Psoas muscle (tissue), 8 donors: Measurements from ENCODE around the gene MYO18A. TPM values are rescaled to one million over a fixed set of nuclear protein-coding genes. Genes with fewer than 3 reads are reported as not detected.

Source experiments
- ATAC-seq, 4 donors: fragments of 200-7000 bp; cut with Tn5 transposase; one replicate each; pipeline ENCODE4 v1.9.1; 2020; ENCODE audit warnings: moderate library complexity in 3 of 4, mild to moderate bottlenecking in 2 of 4
- DNase-seq, 2 donors: peaks; one replicate each; pipeline ENCODE4 v3.0.0-alpha.2; 2020
- H3K27ac ChIP-seq: fragments of 200-600 bp; one replicate; pipeline ENCODE4 v1.8.0; 2022
- H3K27me3 ChIP-seq, 3 donors: fragments of 200-600 bp in 1 of 3; one replicate each; pipeline versions ENCODE4 v1.6.1 to v1.8.0; 2013 to 2022; ENCODE audit warnings: low read length in 2 of 3, mild to moderate bottlenecking in 2 of 3, moderate library complexity in 1 of 3; ENCODE audit not compliant: insufficient read depth in 3 of 3
- H3K36me3 ChIP-seq, 2 donors: fragments of 200-600 bp in 1 of 2; one replicate each; pipeline versions ENCODE4 v1.6.1 to v1.8.0; 2013 to 2022; ENCODE audit warnings: low read depth in 1 of 2, mild to moderate bottlenecking in 1 of 2, moderate library complexity in 1 of 2; ENCODE audit not compliant: insufficient read depth in 1 of 2
- H3K4me1 ChIP-seq: fragments of 200-600 bp; one replicate; pipeline ENCODE4 v1.8.0; 2022
- H3K4me3 ChIP-seq: fragments of 200-600 bp; one replicate; pipeline ENCODE4 v1.8.0; 2022; ENCODE audit warnings: mild to moderate bottlenecking
- H3K9me3 ChIP-seq: fragments of 200-600 bp; one replicate; pipeline ENCODE4 v1.8.0; 2022
- WGBS, 3 donors: extraction: QIAGEN DNeasy Blood & Tissue Kit; methylation state at CpG; one replicate each; pipeline versions ENCODE4 v1.1.6 to v1.1.7; 2013; 5-methylcytosine and 5-hydroxymethylcytosine counted together
- intact Hi-C, 2 donors: fragments of 100-400 bp; cut with DNase I; formaldehyde crosslinking; loops; one replicate each; pipeline versions ENCODE4 v1.11.0 to v1.14.2; 2022
- polyA plus RNA-seq, 3 donors: library from polyadenylated mRNA; stranded (reverse); fragments of 200-250 nt; gene quantifications; one replicate each; pipeline ENCODE4 v1.2.3, GENCODE V29; 2013
- total RNA-seq, 4 donors: library from RNA; stranded (reverse); fragmentation: NEBNext Ultra II Directional in 2 of 4; extraction: Animal tissue kit (Norgen Biotek cat#: 25700) in 2 of 4; gene quantifications; one replicate each; pipeline versions ENCODE4 v1.2.1 to v1.2.4, GENCODE V29; 2021 to 2023
- TF ChIP-seq, protein P1 (sequence below): fragments of 200-600 bp; IDR thresholded peaks from one replicate; pipeline ENCODE4 v1.8.0; 2022; ENCODE audit warnings: antibody characterized with exemption
- donor health status: healthy with polysubstance abuse.
- donor health status: DM: no; HTN: no; CAD: no; lungs with moderate emphysema.
- donor health status: Bipolar disorder and iron deficiency.
- donor health status: healthy.
- donor health status: DM: yes; HTN: yes; CAD: no.
- donor health status: DM: no; HTN: no; CAD: no.
- donor health status: DM: no; HTN: no; CAD: no.
- donor health status: DM: yes; HTN: yes; CAD: no.

Gene MYO18A
- total and polyA plus RNA-seq, 7 donors, result 142 to 1,274 (median 770) TPM

DNA sequence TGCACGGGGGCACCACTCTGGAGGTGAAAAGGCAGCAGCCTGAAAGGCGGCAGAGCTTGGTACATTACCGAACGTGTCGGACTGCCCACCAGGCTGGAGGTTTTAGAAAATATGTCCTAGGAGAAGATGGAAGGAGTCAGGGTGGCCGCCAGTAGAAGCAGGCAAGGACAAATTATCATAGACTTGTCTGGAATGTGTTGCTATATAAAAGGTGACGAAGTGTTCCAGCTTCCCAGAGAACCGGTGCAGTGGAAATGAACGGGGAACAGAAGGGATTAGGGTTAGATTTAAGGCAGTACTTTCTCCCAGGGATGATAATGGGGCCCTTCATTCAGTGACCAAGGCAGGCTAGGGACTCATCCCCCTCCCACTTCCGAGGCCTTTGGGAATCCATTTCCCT is 109.9 kb downstream of the MYO18A start:
- WGBS, 3 donors, result 44 to 47% (median 46%) methylated on average over 10 of the region's 10 CpGs
- H3K4me1 ChIP-seq, result peaks cover 16% of the 10 kb centered on the region
- no peaks in the 10 kb centered on the region for H3K9me3 ChIP-seq
- H3K36me3 ChIP-seq, result peaks cover 11 to 28% of the 10 kb centered on the region in 2 donors
- DNase-seq, result no peak
- TF ChIP-seq, protein P1, sequence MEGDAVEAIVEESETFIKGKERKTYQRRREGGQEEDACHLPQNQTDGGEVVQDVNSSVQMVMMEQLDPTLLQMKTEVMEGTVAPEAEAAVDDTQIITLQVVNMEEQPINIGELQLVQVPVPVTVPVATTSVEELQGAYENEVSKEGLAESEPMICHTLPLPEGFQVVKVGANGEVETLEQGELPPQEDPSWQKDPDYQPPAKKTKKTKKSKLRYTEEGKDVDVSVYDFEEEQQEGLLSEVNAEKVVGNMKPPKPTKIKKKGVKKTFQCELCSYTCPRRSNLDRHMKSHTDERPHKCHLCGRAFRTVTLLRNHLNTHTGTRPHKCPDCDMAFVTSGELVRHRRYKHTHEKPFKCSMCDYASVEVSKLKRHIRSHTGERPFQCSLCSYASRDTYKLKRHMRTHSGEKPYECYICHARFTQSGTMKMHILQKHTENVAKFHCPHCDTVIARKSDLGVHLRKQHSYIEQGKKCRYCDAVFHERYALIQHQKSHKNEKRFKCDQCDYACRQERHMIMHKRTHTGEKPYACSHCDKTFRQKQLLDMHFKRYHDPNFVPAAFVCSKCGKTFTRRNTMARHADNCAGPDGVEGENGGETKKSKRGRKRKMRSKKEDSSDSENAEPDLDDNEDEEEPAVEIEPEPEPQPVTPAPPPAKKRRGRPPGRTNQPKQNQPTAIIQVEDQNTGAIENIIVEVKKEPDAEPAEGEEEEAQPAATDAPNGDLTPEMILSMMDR, result no peak
- H3K27me3 ChIP-seq, result no peaks in the 10 kb centered on the region
- peak overlapping the region; percentile 53 for H3K27ac ChIP-seq
- intact Hi-C loops, result no loop called here
- H3K4me3 ChIP-seq, result no peak overlapping the region
- peak in 3 of 4 donors; percentile 4 to 14 (median 12) for ATAC-seq

DNA sequence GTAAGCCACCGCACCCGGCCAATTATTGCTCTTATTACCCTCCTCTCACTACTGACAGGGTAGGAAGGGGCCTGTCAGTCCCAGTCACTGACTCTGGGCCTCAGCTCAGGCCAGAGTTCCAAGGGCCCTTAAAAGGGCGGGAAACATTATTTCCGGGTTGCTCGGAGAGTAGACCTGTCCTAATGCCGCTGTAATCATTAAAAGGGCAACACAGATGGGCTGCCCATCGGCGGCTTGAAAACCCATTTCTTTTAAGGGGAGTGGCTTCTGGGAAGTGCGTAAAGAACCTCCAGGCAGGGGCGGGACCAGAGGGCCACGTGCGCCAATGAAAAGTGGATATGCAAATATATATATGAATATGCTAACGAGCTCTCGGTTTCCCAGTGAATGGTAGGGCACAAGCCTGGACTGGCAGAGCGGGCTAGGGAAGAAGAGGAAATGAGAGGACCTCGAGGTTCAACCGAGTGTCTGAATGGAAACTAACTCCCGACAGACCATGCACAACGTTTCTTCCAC is 110.6 kb downstream of the MYO18A start:
- peaks cover 16% of the 10 kb centered on the region for H3K4me1 ChIP-seq
- peak overlapping the region; percentile 53 for H3K27ac ChIP-seq
- TF ChIP-seq, protein P1, result no peak
- H3K9me3 ChIP-seq, result no peaks in the 10 kb centered on the region
- H3K4me3 ChIP-seq, result no peak overlapping the region
- ATAC-seq (peak; percentile 54 to 77 (median 65)), DNase-seq (peak in 1 of 2 donors; percentile 75)
- peaks cover 9 to 21% of the 10 kb centered on the region in 2 donors for H3K36me3 ChIP-seq
- WGBS, 3 donors, result 36 to 54% (median 40%) methylated on average over 19 of the region's 19 CpGs
- intact Hi-C loops, result no loop called here
- no peaks in the 10 kb centered on the region for H3K27me3 ChIP-seq

DNA sequence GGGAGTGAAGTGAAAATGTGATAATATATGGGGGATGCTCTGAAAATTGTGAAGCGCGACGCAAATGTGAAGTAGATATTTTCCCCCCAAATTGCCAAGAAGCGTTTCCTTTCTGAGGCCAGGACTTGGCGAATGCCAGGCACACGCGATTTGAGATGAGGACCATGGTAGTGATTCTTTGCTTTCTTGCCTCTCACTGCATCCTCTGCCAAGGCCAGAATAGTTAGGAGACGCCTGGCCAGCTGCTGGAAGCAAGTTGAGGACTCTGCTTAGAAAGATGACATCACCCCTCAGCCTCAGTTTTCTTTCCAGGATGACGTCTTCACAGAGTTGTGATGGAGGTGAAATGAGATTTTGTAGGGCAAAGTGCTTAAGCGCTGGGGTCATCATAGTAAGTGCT is 111.4 kb downstream of the MYO18A start:
- TF ChIP-seq, protein P1, result no peak
- Histone ChIP-seq H3K4me3 (no peak overlapping the region), H3K27ac (no peak overlapping the region), H3K4me1 (peaks cover 16% of the 10 kb centered on the region), H3K9me3 (no peaks in the 10 kb centered on the region), H3K36me3 (peaks cover 5 to 13% of the 10 kb centered on the region in 2 donors), H3K27me3 (no peaks in the 10 kb centered on the region)
- ATAC-seq (peak; percentile 7 to 66 (median 51)), DNase-seq (no peak)
- intact Hi-C loops, result no loop called here
- WGBS, 3 donors, result 23 to 39% (median 31%) methylated on average over 10 of the region's 10 CpGs

DNA sequence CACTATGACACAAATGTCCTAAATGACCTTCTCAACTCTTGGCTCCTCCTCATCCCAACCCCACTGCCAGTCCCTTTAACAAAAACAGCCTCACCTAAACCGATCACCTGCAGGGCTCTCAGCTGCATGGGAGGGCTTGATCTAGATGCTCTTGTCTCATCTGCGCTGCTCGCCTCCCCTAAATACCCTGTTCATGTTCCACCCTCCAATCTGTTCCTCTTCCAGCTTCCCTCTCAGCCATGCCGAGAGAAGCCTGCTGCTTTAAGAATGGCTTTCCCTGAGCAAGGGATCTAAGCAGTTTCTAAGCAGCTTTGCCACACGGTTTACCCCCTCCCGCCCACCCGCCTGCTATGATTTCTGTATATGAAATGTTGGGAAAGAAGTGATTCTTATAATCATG is 113.6 kb downstream of the MYO18A start:
- no peaks in the 10 kb centered on the region for H3K27me3 ChIP-seq
- no peaks in the 10 kb centered on the region for H3K36me3 ChIP-seq
- intact Hi-C loops, result no loop called here
- TF ChIP-seq, protein P1, result no peak
- no peak overlapping the region for H3K4me3 ChIP-seq
- H3K27ac ChIP-seq, result no peak overlapping the region
- DNase-seq, result no peak
- peaks cover 16% of the 10 kb centered on the region for H3K4me1 ChIP-seq
- H3K9me3 ChIP-seq, result no peaks in the 10 kb centered on the region
- no peak for ATAC-seq
- 83 to 85% (median 84%) methylated on average over 7 of the region's 7 CpGs for WGBS, 3 donors

DNA sequence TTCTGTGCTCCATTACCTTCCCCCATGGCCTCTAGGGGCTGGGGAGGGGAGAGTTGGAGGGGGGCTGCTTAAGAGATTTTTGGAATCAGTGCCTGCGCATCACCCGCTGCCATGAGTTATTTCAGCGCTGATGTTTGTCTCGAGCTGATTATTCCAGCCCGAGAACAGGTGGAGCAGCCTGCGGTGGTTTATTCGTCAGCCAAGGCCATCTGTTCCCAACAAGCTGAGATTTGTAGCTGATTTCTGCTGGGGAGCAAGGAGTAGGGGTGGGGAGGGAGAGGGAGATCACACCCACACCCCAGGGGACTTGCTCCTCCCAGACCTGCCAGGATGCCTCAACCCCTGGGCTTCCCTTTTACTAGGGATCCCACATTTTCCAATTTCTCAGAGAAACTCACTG is 114.2 kb downstream of the MYO18A start:
- 32 to 53% (median 45%) methylated on average over 7 of the region's 7 CpGs for WGBS, 3 donors
- DNase-seq (no peak), ATAC-seq (no peak)
- Histone ChIP-seq H3K27me3 (no peaks in the 10 kb centered on the region), H3K4me3 (no peak overlapping the region), H3K27ac (no peak overlapping the region), H3K4me1 (peaks cover 16% of the 10 kb centered on the region), H3K36me3 (no peaks in the 10 kb centered on the region), H3K9me3 (no peaks in the 10 kb centered on the region)
- TF ChIP-seq, protein P1, result no peak
- intact Hi-C loops, result no loop called here
